ENCODE results near the gene ASTN1. TPM values are rescaled to one million over a fixed set of nuclear protein-coding genes. Genes with fewer than 3 reads are reported as not detected.

Gene ASTN1
- total RNA-seq, 2 donors from 2014 or later, result 0.23 to 0.62 TPM

DNA sequence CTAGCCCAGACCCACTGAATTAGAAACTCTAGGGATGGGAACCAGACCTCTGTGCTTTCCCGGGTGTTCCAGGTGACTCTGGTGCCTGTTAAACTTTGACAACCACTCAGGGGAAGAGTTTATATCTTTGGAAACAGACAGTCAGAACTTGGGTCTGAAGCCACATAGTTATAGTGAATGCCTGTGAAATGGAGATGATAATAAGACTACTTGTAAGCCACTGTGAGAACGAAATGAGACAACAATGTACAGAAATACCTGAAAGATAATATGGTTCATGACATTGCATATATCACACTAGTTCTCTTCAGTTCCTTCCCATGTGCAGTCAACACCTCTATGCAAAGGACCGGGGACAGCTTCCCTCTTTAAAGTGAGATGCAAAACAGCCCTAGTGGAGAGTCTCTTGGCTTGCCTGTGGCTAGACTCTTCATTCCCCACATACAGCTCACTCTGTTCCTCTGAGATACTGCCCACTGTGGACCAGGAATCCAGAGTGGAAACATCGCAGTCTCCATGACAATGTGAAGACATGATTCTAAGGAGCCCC, 287.5 kb downstream of the ASTN1 start:
- intact Hi-C loops (cut with DNase I), result no loop called here
- 86% methylated on average over 4 of the region's 4 CpGs for WGBS

GRCh38 chr1:176869577-176869976, 294.9 kb downstream of the ASTN1 start:
- Histone ChIP-seq H3K27me3 (replicated peaks; ENCODE audit: insufficient read depth) (no peaks in the 10 kb centered on the region), H3K9me3 (no peaks in the 10 kb centered on the region), H3K4me3 (no peak overlapping the region), H3K4me1 (replicated peaks) (no peaks in the 10 kb centered on the region), H3K36me3 (no peaks in the 10 kb centered on the region), H3K27ac (no peak overlapping the region)
- DNase-seq (ENCODE audit: low spot score), result no peak
- WGBS, result 90% methylated on average over 4 of the region's 4 CpGs
- intact Hi-C loops (cut with DNase I), result no loop called here
- TF ChIP-seq, protein P1, sequence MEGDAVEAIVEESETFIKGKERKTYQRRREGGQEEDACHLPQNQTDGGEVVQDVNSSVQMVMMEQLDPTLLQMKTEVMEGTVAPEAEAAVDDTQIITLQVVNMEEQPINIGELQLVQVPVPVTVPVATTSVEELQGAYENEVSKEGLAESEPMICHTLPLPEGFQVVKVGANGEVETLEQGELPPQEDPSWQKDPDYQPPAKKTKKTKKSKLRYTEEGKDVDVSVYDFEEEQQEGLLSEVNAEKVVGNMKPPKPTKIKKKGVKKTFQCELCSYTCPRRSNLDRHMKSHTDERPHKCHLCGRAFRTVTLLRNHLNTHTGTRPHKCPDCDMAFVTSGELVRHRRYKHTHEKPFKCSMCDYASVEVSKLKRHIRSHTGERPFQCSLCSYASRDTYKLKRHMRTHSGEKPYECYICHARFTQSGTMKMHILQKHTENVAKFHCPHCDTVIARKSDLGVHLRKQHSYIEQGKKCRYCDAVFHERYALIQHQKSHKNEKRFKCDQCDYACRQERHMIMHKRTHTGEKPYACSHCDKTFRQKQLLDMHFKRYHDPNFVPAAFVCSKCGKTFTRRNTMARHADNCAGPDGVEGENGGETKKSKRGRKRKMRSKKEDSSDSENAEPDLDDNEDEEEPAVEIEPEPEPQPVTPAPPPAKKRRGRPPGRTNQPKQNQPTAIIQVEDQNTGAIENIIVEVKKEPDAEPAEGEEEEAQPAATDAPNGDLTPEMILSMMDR (IDR thresholded peaks at IDR 0.05), result no peak

More for the DNA sequence above, 287.5 kb downstream of the ASTN1 start:
- TF ChIP-seq POLR2AphosphoS5 (IDR thresholded peaks at IDR 0.05) (no peak), POLR2A (IDR thresholded peaks at IDR 0.05) (no peak)
- TF ChIP-seq, protein P1 (IDR thresholded peaks at IDR 0.05), result no peak
- no peaks in the 10 kb centered on the region for H3K36me3 ChIP-seq
- no peaks in the 10 kb centered on the region for H3K4me1 ChIP-seq (replicated peaks)
- H3K27ac ChIP-seq, result no peak overlapping the region
- no peaks in the 10 kb centered on the region for H3K9me3 ChIP-seq
- DNase-seq (ENCODE audit: low spot score), result no peak
- no peaks in the 10 kb centered on the region for H3K27me3 ChIP-seq (replicated peaks; ENCODE audit: insufficient read depth)
- H3K4me3 ChIP-seq, result no peak overlapping the region

- 82% methylated on average over 1 of the region's 1 CpG for WGBS
- TF ChIP-seq, protein P1 (IDR thresholded peaks at IDR 0.05), result no peak
- no peak for TF ChIP-seq POLR2AphosphoS5 (IDR thresholded peaks at IDR 0.05)
- TF ChIP-seq POLR2A (IDR thresholded peaks at IDR 0.05), result no peak
These were observed 298.3 kb downstream of the ASTN1 start for GRCh38 chr1:176866011-176866714.

GRCh38 chr1:176864211-176864610, 300.3 kb downstream of the ASTN1 start:
- 92% methylated on average over 9 of the region's 9 CpGs for WGBS
- no peaks in the 10 kb centered on the region for H3K4me1 ChIP-seq (replicated peaks)
- H3K36me3 ChIP-seq, result no peaks in the 10 kb centered on the region
- no peak overlapping the region for H3K4me3 ChIP-seq
- no peak for DNase-seq (ENCODE audit: low spot score)
- H3K27ac ChIP-seq, result no peak overlapping the region
- no peaks in the 10 kb centered on the region for H3K27me3 ChIP-seq (replicated peaks; ENCODE audit: insufficient read depth)
- intact Hi-C loops (cut with DNase I), result no loop called here
- no peaks in the 10 kb centered on the region for H3K9me3 ChIP-seq
- TF ChIP-seq, protein P1 (IDR thresholded peaks at IDR 0.05), result no peak
- TF ChIP-seq POLR2A (IDR thresholded peaks at IDR 0.05) (no peak), POLR2AphosphoS5 (IDR thresholded peaks at IDR 0.05) (no peak)

More at GRCh38 chr1:176866011-176866714, 298.3 kb downstream of the ASTN1 start:
- Histone ChIP-seq H3K4me1 (replicated peaks) (no peaks in the 10 kb centered on the region), H3K27me3 (replicated peaks; ENCODE audit: insufficient read depth) (no peaks in the 10 kb centered on the region), H3K36me3 (no peaks in the 10 kb centered on the region), H3K27ac (no peak overlapping the region), H3K4me3 (no peak overlapping the region), H3K9me3 (no peaks in the 10 kb centered on the region)
- intact Hi-C loops (cut with DNase I), result no loop called here
- no peak for DNase-seq (ENCODE audit: low spot score)

- Histone ChIP-seq H3K4me1 (replicated peaks) (no peaks in the 10 kb centered on the region), H3K27ac (no peak overlapping the region), H3K9me3 (no peaks in the 10 kb centered on the region), H3K36me3 (no peaks in the 10 kb centered on the region), H3K4me3 (no peak overlapping the region), H3K27me3 (replicated peaks; ENCODE audit: insufficient read depth) (no peaks in the 10 kb centered on the region)
- WGBS, result 64% methylated on average over 4 of the region's 4 CpGs
- intact Hi-C loops (cut with DNase I), result no loop called here
- no peak for TF ChIP-seq POLR2A (IDR thresholded peaks at IDR 0.05)
- TF ChIP-seq, protein P1 (IDR thresholded peaks at IDR 0.05), result no peak
- no peak for DNase-seq (ENCODE audit: low spot score)
These were observed 300.9 kb downstream of the ASTN1 start for GRCh38 chr1:176863613-176864012.
